Right atrium auricular region (tissue), 2 donors: ENCODE data around the gene TTBK2. TPM values are rescaled to one million over a fixed set of nuclear protein-coding genes. Genes with fewer than 3 reads are reported as not detected.

Source experiments
- DNase-seq: peaks from one replicate; pipeline ENCODE4 v3.0.0-alpha.2; 2019; ENCODE audit warnings: low spot score
- H3K27ac ChIP-seq, 2 donors: fragments of 200-600 bp; sonication (generic); 1 replicate in 1 of 2; 2 replicates in 1 of 2; pipeline ENCODE4 v1.5.1; 2016 to 2019
- H3K27me3 ChIP-seq, 2 donors: fragments of 200-600 bp; sonication (generic); one replicate each; pipeline versions ENCODE4 v1.5.1 to v1.6.0; 2017 to 2019
- H3K36me3 ChIP-seq: fragments of 200-600 bp; sonication (generic); one replicate; pipeline ENCODE4 v1.5.1; 2016
- H3K4me1 ChIP-seq, 2 donors: fragments of 200-600 bp; sonication (generic); one replicate each; pipeline versions ENCODE4 v1.5.1 to v1.6.0; 2017 to 2019
- H3K4me3 ChIP-seq, 2 donors: fragments of 200-600 bp; sonication (generic); 1 replicate in 1 of 2; 2 replicates in 1 of 2; pipeline ENCODE4 v1.5.1; 2017 to 2019; ENCODE audit warnings: mild to moderate bottlenecking in 1 of 2, moderate library complexity in 1 of 2
- H3K9me3 ChIP-seq, 2 donors: fragments of 200-600 bp; sonication (generic); one replicate each; pipeline ENCODE4 v1.5.1; 2019
- CTCF ChIP-seq, 2 donors: fragments of 200-600 bp; sonication (generic); IDR thresholded peaks; one replicate each; pipeline ENCODE4 v1.5.1; 2019; ENCODE audit warnings: antibody characterized with exemption in 2 of 2
- total RNA-seq, 2 donors: library from RNA; depleted of rRNA; stranded (reverse); fragments of >200 nt; gene quantifications; one replicate each; pipeline ENCODE4 v1.1.0, GENCODE V29; 2016

Gene TTBK2
- total RNA-seq, 2 donors from 2014 or later: 16.3 to 19.7 TPM

- Histone ChIP-seq H3K36me3 (peaks cover 60% of the 10 kb centered on the region), H3K9me3 (no peaks in the 10 kb centered on the region), H3K27ac (no peak overlapping the region), H3K4me3 (no peak overlapping the region), H3K4me1 (peaks cover 0 to 17% of the 10 kb centered on the region in 2 donors), H3K27me3 (no peaks in the 10 kb centered on the region)
- DNase-seq: no peak
- no peak for TF ChIP-seq CTCF (IDR thresholded peaks at IDR 0.05)
Measured at GRCh38 chr15:42734076-42734672, 186.4 kb downstream of the TTBK2 start.

GRCh38 chr15:42733027-42733426, 187.6 kb downstream of the TTBK2 start:
- TF ChIP-seq CTCF (IDR thresholded peaks at IDR 0.05): no peak
- Histone ChIP-seq H3K27ac (no peak overlapping the region), H3K9me3 (no peaks in the 10 kb centered on the region), H3K4me3 (no peak overlapping the region), H3K36me3 (peaks cover 72% of the 10 kb centered on the region), H3K4me1 (peaks cover 0 to 17% of the 10 kb centered on the region in 2 donors), H3K27me3 (no peaks in the 10 kb centered on the region)
- DNase-seq: no peak

GRCh38 chr15:42732095-42732827, 188.3 kb downstream of the TTBK2 start:
- peaks cover 79% of the 10 kb centered on the region for H3K36me3 ChIP-seq

GRCh38 chr15:42731461-42731860, 189.1 kb downstream of the TTBK2 start:
- Histone ChIP-seq H3K4me1 (peaks cover 0 to 11% of the 10 kb centered on the region in 2 donors), H3K4me3 (no peak overlapping the region), H3K36me3 (peaks cover 81% of the 10 kb centered on the region), H3K27me3 (no peaks in the 10 kb centered on the region), H3K27ac (no peak overlapping the region), H3K9me3 (no peaks in the 10 kb centered on the region)
- no peak for TF ChIP-seq CTCF (IDR thresholded peaks at IDR 0.05)
- no peak for DNase-seq

More at GRCh38 chr15:42732095-42732827, 188.3 kb downstream of the TTBK2 start:
- TF ChIP-seq CTCF (IDR thresholded peaks at IDR 0.05): no peak
- H3K27me3 ChIP-seq: no peaks in the 10 kb centered on the region
- H3K4me1 ChIP-seq: peaks cover 0 to 13% of the 10 kb centered on the region in 2 donors
- no peak overlapping the region for H3K4me3 ChIP-seq
- no peak overlapping the region for H3K27ac ChIP-seq
- no peaks in the 10 kb centered on the region for H3K9me3 ChIP-seq
- no peak for DNase-seq

GRCh38 chr15:42730536-42730935, 190.0 kb downstream of the TTBK2 start:
- H3K36me3 ChIP-seq: peaks cover 81% of the 10 kb centered on the region
- DNase-seq: no peak

More at GRCh38 chr15:42730536-42730935, 190.0 kb downstream of the TTBK2 start:
- Histone ChIP-seq H3K4me1 (peaks cover 0 to 3% of the 10 kb centered on the region in 2 donors), H3K27ac (no peak overlapping the region), H3K27me3 (no peaks in the 10 kb centered on the region), H3K9me3 (no peaks in the 10 kb centered on the region), H3K4me3 (no peak overlapping the region)
- no peak for TF ChIP-seq CTCF (IDR thresholded peaks at IDR 0.05)
